PC-9 (cell line): ENCODE results near the gene BEST2.

Experiments used
- EZH2 ChIP-seq: fragments of 200-600 bp; sonication (generic); IDR thresholded peaks from 2 replicates; pipeline ENCODE4 v1.8.0; 2017; ENCODE audit warnings: antibody characterized with exemption, low read depth
- TF ChIP-seq, protein P1 (sequence below): fragments of 200-600 bp; sonication (generic); conservative IDR thresholded peaks from 2 replicates; pipeline ENCODE4 v1.6.1; 2017; ENCODE audit warnings: mixed run types, antibody characterized with exemption, mild to moderate bottlenecking, moderate library complexity

GRCh38 chr19:12711187-12711586, 40.4 kb upstream of the BEST2 start:
- TF ChIP-seq, protein P1, sequence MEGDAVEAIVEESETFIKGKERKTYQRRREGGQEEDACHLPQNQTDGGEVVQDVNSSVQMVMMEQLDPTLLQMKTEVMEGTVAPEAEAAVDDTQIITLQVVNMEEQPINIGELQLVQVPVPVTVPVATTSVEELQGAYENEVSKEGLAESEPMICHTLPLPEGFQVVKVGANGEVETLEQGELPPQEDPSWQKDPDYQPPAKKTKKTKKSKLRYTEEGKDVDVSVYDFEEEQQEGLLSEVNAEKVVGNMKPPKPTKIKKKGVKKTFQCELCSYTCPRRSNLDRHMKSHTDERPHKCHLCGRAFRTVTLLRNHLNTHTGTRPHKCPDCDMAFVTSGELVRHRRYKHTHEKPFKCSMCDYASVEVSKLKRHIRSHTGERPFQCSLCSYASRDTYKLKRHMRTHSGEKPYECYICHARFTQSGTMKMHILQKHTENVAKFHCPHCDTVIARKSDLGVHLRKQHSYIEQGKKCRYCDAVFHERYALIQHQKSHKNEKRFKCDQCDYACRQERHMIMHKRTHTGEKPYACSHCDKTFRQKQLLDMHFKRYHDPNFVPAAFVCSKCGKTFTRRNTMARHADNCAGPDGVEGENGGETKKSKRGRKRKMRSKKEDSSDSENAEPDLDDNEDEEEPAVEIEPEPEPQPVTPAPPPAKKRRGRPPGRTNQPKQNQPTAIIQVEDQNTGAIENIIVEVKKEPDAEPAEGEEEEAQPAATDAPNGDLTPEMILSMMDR, result no peak
- no peak for TF ChIP-seq EZH2
